GM18499 (cell line): Measurements from ENCODE around the gene SPATA6.
"Not testable (repeated sequence)": the region's sequence is repeated elsewhere in the genome, so short reads cannot be mapped to it uniquely, and the experiment has no call there.

Experiments
- ATAC-seq: cut with Tn5 transposase; IDR thresholded peaks from one replicate; pipeline ENCODE4 v1.9.1; 2021; ENCODE audit warnings: moderate number of reproducible peaks; ENCODE audit not compliant: insufficient read depth, unreplicated experiment

SPATA6 gene

DNA sequence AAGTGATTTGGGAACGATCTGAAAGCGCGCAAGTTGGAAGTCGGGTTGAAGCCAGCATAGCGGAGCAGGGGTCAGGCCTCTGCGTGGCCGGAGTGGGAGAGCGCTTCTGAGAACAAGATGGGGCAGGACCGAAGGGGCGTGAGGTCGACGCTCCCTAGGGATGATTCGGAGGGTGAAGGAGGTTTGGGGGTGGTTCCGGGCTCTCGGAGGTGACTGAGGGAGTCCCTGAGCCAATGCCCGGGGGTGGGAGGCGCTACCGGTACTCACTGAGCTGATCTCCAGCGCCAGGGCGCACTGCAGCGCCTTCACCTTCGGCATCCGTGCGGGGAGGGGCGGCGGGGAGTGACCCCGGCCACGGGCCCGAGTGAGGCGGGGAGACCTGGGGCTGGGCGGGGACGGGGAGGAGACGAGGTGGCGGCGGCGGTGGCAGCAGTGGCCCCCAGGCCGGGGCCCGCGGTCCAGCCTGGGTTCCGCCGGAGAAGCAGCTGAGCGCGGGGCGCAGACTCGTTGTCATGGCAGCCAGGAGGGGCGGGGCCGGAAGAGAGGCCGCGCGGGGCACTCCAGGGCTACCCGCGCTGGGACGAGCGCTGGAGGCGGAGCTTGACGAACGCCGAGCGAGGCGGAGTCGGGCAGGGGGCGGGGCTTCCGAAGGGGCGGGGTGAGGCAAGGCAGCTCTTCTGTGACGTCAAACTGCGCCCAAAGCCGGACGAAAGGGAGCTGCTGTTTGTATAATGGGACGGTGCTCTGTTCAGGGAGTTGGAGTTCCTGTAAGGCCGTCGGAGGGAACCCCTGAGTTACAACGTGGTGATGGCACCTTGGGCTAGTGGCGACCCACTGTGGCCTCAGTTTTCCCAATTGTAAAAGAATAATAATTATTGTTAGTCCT is at the start of gene SPATA6:
Gene SPATA6 (minus strand): TSS at position 514 of the 886 bp plus-strand sequence. CDS start 196 bp downstream, at position 318.
- ATAC-seq, result peak; percentile 94

- ATAC-seq, result not testable (repeated sequence)
Measured at GRCh38 chr1:48519896-48520295, 47.9 kb upstream of the SPATA6 start.

DNA sequence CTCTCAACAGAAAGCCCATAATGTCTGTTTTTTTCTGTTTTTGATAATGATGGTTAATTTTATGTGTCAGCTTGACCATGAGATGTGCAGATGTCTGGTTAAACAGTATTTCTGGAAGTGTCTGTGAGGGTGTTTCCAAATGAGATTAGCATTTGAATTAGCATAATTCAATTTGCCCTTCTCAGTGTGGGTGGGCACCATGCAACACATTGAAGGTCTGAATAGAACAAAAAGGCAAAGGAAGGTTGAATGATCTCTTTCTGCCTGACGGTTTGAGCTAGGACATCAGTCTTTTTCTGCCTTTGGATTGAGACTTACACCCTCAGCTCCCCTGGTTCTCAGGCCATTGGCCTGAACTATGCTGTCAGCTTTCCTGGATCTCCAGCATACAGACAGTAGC is 34.9 kb upstream of the SPATA6 start:
- ATAC-seq, result no peak

- ATAC-seq, result no peak
Measured at GRCh38 chr1:48500541-48501450, 28.8 kb upstream of the SPATA6 start.

DNA sequence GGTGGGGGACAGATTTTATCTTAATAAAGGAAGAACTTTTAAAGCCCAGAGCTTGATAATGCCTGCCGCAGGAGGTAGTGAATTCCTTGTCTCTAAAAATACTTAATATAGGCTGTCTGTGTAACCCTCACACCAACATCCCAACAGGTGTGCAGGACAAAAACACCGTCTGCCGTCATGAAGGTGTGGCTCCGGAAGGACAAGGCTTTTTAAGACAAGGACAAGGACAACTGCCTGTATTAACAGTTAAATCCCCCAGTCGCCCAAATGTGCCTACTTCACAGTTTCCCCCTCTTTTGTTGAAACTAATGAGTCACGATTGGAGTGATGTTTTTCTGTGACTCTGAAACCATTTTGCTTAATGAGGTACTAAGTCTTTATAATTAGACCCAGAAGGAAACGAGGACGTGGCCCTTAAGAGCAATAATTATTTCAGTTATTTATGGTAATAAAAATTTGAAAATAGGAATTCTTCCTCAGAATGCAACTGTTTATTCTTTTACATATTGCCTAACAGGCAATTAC is 27.3 kb upstream of the SPATA6 start:
- ATAC-seq, result no peak

GRCh38 chr1:48498096-48498791 is 26.2 kb upstream of the SPATA6 start:
- no peak for ATAC-seq

DNA sequence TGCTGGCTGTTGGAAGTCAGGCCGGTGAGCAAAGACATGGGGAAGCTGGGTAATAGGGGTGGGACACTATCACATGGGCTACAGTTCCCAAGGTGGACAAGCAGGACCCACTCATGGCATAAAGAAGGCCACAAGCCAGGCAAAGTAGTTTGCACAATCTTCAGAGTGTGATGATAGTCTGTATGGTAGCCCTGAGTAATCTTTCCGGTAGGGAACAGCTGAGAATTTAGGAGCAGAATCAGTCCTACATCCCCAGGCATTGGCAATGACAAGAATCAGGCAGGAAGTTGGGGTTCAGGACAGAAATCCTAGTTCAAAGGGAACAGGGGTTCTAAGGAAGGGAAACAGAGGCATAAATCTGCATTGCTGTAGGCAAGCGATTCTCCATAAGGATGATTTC is 23.9 kb upstream of the SPATA6 start:
- ATAC-seq, result no peak

DNA sequence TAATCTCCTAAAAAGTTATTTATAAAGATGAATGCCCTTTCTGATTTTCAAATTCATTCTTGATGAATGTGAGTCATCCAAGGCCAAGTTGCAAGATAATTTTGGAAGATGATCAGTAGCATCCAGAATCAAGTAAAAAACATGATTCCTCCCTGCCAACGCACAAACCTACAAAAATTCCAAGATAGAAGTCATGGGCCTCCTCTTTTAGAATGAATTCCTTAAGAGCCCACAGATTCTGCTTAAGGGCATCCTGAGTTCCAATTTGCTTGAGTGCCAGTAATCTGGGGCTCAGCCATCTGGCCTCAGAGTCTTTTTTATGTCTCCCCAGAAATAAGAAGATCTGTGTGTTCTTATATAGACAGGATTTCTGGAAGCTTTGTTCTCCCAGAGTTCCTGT is 23.2 kb upstream of the SPATA6 start:
- no peak for ATAC-seq

DNA sequence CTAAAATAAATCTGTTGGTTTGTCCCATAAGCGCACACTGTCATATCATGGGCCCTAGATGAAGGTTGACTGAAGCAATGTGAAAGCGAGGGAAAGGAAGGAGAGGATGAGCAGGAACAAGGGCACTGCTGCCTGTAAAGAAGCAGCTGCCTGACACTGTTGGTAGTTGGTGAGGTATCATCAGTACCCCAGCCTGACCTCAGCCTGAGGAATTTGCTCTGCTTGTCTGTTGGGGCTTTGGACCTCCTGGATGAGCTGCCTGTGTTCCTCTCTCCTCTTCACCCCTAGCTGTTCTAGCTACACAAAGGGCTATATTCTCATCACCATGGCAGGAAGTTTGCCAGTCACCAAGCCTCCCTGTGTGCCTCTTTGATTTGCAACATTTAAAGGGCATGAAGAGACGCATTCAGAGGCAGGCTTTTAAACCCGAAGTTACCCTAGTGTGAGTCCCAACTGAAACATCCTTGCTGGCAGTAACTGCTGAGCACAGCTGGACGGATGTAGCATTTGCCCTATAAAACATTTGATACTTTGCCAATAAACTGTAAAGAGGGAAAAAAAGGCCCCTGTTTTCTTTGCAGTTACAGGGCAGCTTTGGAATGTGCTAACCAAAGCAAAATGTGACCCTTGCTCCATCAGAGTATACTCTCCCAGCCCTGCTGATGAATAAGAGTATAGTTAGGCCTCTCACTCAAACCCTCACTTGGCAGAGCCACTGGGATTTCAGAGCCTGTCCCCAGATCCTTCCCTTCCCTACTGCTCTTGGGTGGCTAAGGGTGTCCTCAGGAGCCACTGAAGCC is 22.2 kb upstream of the SPATA6 start:
- no peak for ATAC-seq

- ATAC-seq, result no peak
Measured at GRCh38 chr1:48493041-48493440, 21.0 kb upstream of the SPATA6 start.

- no peak for ATAC-seq
Measured at GRCh38 chr1:48492392-48492791, 20.4 kb upstream of the SPATA6 start.

DNA sequence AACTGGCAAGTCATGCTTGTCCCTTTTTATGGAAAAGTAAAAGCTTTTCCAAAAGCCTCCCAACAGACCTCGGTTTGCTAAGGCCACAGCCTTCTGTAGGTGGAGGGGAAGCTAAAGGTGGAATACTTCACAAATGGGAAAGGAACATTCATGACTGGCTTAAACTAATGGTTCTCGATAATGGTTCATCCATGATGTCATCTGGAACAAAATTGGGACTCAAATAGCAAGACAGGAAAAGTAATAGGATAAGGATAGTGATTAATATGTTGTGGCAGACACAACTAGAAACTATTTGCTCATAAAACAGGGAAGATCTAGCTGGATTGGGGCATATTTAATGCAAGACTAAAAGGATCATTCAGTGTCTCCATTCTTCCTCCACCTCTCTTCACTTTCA is 16.7 kb upstream of the SPATA6 start:
- ATAC-seq, result no peak

- no peak for ATAC-seq
Measured at GRCh38 chr1:48480504-48480903, 8.5 kb upstream of the SPATA6 start.

DNA sequence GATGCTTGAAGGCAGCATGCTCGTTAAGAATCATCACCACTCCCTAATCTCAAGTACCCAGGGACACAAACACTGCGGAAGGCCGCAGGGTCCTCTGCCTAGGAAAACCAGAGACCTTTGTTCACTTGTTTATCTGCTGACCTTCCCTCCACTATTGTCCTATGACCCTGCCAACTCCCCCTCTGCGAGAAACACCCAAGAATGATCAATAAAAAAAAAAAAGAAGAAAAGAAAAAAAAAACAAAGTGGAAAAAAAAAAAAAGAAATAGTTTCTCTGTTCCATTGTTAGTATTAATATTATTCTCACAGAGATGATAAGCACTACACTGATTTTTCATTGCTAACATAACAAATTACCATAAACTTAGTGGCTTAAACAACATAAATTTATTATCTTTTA is 8.0 kb upstream of the SPATA6 start:
- not testable (repeated sequence) for ATAC-seq

GRCh38 chr1:48472638-48473037 is 634 bp upstream of the SPATA6 start:
- ATAC-seq, result no peak

DNA sequence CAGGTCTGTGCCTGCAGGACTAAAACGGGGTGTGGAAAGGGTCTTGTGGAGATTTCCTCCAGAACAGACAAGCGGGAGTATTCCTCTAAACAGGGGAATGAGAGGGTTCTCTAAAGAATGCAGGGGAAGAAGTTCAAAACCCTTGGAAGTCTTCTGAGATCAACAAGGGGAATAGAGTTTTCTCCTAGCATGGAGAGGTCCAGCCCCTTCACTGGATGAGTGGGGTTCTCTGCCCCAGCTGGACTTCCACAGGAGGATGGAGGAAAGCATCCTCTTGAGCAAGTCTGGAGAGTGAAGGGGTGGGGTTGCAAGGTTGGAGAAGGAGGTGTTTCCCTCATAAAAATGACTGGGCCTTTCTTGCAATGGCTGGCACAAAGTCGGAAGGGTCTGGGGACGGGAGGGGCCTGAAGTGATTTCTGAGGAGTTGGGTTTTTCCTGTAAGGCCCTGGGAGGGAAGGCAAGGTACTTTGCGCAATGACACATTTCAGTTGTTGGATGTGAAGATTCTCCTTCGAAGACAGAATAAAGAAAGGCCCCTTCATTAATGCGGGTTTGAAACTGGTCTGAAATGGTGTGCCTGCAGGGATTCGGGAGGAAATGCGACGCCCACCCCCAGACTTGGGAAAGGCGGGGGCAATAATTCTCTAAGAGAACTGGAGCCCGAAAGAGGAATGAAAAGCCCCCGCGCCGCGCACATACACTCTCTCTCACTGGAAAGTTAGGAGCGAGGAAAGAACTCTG is 884 bp downstream of the SPATA6 start:
- ATAC-seq, result no peak

DNA sequence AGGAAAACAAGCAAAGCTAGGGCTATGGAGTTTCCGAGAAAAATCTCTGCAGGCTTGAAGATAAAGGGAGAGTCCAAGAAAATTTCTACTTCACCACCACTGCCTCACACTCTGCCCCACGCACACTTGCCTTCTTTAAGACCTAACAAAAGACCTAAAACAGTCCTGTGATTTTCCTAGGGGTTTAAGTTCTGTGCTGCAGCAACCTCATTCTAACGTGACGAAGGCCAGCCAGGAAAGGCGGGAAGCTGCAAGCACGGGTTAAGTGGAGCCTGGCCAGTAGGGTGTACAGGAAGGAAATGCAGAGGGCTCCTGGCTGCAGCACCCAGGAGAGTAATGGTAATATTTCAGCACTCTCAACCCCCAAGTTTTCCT is 1.5 kb downstream of the SPATA6 start:
- ATAC-seq, result no peak

DNA sequence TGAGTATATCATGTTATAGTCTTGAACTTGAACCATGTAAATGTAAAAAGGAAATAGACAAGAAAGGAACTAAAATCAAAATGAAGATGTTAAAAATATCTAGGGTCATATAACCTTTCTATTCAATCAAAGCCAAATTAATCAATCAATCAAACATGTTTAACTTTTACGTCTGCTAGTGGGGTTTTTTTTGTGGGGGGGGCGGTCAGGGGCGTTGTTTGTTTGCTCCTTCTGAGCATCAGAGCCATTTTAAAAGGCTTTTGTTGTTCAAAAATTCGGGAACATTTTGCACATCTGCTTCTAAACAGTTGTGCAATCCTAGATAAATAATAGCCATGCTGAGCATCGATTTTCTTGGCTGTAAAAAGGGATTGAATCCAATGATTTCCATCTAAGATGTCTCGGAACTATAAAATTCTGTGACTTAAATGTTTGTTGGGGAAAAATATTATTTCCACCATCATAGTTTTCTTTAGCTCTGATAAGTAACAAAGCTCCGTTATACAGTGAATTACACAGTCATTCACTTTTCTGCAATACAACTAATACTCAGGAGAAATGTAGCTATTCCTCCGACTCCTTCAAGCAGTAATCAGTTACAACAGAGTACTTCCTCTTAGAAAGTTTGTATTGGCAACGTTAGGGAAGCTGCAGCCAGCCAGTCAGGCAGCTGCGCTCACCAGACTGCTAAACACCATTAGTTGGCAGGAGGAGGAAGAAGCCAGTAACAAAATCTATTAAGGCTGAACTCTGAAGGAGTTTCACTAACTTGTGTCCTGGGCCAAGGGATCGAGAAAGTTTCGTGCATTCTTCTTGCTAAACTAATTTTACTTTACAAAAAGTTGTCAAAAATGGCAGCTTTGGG is 2.2 kb downstream of the SPATA6 start:
- no peak for ATAC-seq
